ENCODE measurements around the gene E2F6. TPM values are rescaled to one million over a fixed set of nuclear protein-coding genes. Genes with fewer than 3 reads are reported as not detected.

The E2F6 gene
- total and polyA plus RNA-seq, 2 of the 8 experiments (the other 6 are each of a cell fraction or from before 2014, with no cell fraction given), result 8.3 to 14.9 TPM

DNA sequence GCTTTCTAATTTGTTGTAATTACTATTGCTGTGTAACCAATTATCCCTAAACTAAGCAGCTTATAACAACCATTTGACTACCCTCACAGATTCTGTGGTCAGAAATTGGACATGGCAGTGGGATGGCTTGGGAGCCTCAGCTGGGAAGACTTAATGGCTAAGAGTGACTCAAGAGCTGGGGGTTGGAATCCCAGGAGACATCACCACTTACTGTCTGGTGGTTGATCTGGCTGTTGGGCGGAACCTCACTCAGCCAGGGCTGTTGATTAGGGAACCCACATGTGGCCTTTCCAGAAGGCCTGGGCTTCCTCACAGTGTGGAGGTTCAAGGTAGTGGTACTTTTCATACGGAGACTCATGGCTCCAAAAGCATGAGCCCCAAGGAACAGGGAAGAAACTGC lies 49.8 kb downstream of the E2F6 start (continued):
- TF ChIP-seq, protein P1, sequence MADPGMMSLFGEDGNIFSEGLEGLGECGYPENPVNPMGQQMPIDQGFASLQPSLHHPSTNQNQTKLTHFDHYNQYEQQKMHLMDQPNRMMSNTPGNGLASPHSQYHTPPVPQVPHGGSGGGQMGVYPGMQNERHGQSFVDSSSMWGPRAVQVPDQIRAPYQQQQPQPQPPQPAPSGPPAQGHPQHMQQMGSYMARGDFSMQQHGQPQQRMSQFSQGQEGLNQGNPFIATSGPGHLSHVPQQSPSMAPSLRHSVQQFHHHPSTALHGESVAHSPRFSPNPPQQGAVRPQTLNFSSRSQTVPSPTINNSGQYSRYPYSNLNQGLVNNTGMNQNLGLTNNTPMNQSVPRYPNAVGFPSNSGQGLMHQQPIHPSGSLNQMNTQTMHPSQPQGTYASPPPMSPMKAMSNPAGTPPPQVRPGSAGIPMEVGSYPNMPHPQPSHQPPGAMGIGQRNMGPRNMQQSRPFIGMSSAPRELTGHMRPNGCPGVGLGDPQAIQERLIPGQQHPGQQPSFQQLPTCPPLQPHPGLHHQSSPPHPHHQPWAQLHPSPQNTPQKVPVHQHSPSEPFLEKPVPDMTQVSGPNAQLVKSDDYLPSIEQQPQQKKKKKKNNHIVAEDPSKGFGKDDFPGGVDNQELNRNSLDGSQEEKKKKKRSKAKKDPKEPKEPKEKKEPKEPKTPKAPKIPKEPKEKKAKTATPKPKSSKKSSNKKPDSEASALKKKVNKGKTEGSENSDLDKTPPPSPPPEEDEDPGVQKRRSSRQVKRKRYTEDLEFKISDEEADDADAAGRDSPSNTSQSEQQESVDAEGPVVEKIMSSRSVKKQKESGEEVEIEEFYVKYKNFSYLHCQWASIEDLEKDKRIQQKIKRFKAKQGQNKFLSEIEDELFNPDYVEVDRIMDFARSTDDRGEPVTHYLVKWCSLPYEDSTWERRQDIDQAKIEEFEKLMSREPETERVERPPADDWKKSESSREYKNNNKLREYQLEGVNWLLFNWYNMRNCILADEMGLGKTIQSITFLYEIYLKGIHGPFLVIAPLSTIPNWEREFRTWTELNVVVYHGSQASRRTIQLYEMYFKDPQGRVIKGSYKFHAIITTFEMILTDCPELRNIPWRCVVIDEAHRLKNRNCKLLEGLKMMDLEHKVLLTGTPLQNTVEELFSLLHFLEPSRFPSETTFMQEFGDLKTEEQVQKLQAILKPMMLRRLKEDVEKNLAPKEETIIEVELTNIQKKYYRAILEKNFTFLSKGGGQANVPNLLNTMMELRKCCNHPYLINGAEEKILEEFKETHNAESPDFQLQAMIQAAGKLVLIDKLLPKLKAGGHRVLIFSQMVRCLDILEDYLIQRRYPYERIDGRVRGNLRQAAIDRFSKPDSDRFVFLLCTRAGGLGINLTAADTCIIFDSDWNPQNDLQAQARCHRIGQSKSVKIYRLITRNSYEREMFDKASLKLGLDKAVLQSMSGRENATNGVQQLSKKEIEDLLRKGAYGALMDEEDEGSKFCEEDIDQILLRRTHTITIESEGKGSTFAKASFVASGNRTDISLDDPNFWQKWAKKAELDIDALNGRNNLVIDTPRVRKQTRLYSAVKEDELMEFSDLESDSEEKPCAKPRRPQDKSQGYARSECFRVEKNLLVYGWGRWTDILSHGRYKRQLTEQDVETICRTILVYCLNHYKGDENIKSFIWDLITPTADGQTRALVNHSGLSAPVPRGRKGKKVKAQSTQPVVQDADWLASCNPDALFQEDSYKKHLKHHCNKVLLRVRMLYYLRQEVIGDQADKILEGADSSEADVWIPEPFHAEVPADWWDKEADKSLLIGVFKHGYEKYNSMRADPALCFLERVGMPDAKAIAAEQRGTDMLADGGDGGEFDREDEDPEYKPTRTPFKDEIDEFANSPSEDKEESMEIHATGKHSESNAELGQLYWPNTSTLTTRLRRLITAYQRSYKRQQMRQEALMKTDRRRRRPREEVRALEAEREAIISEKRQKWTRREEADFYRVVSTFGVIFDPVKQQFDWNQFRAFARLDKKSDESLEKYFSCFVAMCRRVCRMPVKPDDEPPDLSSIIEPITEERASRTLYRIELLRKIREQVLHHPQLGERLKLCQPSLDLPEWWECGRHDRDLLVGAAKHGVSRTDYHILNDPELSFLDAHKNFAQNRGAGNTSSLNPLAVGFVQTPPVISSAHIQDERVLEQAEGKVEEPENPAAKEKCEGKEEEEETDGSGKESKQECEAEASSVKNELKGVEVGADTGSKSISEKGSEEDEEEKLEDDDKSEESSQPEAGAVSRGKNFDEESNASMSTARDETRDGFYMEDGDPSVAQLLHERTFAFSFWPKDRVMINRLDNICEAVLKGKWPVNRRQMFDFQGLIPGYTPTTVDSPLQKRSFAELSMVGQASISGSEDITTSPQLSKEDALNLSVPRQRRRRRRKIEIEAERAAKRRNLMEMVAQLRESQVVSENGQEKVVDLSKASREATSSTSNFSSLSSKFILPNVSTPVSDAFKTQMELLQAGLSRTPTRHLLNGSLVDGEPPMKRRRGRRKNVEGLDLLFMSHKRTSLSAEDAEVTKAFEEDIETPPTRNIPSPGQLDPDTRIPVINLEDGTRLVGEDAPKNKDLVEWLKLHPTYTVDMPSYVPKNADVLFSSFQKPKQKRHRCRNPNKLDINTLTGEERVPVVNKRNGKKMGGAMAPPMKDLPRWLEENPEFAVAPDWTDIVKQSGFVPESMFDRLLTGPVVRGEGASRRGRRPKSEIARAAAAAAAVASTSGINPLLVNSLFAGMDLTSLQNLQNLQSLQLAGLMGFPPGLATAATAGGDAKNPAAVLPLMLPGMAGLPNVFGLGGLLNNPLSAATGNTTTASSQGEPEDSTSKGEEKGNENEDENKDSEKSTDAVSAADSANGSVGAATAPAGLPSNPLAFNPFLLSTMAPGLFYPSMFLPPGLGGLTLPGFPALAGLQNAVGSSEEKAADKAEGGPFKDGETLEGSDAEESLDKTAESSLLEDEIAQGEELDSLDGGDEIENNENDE (IDR thresholded peaks at IDR 0.05; ENCODE audit: insufficient replicate concordance, low read length), result no peak
- TF ChIP-seq BACH1 (IDR thresholded peaks at IDR 0.05; ENCODE audit: low read length), result no peak
- TF ChIP-seq POLR2A (IDR thresholded peaks at IDR 0.05; ENCODE audit: control extremely low read depth in 1 of 2, low read depth in 2 of 2, low read length in 2 of 2), result no peak
- no peak for TF ChIP-seq SP4 (IDR thresholded peaks at IDR 0.05; ENCODE audit: low read length)
- TF ChIP-seq MAX (IDR thresholded peaks at IDR 0.05), result no peak
- TF ChIP-seq EP300 (IDR thresholded peaks at IDR 0.05; ENCODE audit: borderline replicate concordance in 1 of 2, low read depth in 2 of 2, low read length in 2 of 2), result no peak
- no peak for TF ChIP-seq NANOG (IDR thresholded peaks at IDR 0.05; ENCODE audit: insufficient read depth, low read depth, low read length, poor library complexity, severe bottlenecking)
- no peak for TF ChIP-seq SUZ12 (IDR thresholded peaks at IDR 0.05; ENCODE audit: low read length)

Measured in H1 (cell line).